Loucy (cell line): ENCODE data around the gene EEPD1.
A peak's percentile ranks its signal among the peaks of the same experiment; 100 is the strongest.

Experiments used
- H2AFZ ChIP-seq: fragments of 200-600 bp; sonication (generic); 2 replicates; pipeline ENCODE4 v1.6.0; 2016; ENCODE audit warnings: antibody characterized with exemption, mild to moderate bottlenecking, low read length, moderate library complexity
- H3F3A ChIP-seq: fragments of 200-600 bp; 2 replicates; pipeline ENCODE4 v1.6.0; 2016; ENCODE audit warnings: antibody characterized with exemption, low read depth, mild to moderate bottlenecking
- H3K27me3 ChIP-seq: fragments of 200-600 bp; sonication (generic); 2 replicates; pipeline ENCODE4 v1.6.1; 2014; ENCODE audit warnings: low read length, mild to moderate bottlenecking; ENCODE audit not compliant: insufficient read depth, poor library complexity, severe bottlenecking
- H3K36me3 ChIP-seq: fragments of 200-600 bp; sonication (generic); 2 replicates; pipeline ENCODE4 v1.6.1; 2016; ENCODE audit warnings: low read length; ENCODE audit not compliant: insufficient read depth
- H3K4me1 ChIP-seq: fragments of 200-600 bp; sonication (generic); 2 replicates; pipeline ENCODE4 v1.5.1; 2014; ENCODE audit warnings: low read length, mild to moderate bottlenecking; ENCODE audit not compliant: insufficient read depth, poor library complexity, severe bottlenecking
- H3K4me2 ChIP-seq: fragments of 200-600 bp; sonication (generic); 2 replicates; pipeline ENCODE4 v1.6.0; 2014; ENCODE audit warnings: antibody characterized with exemption, low read length, low read depth, mild to moderate bottlenecking; ENCODE audit not compliant: poor library complexity, severe bottlenecking
- H3K4me3 ChIP-seq: fragments of 200-600 bp; sonication (generic); 2 replicates; pipeline ENCODE4 v1.5.1; 2014; ENCODE audit warnings: low read length, mild to moderate bottlenecking, mixed read lengths; ENCODE audit not compliant: poor library complexity, severe bottlenecking
- H3K79me2 ChIP-seq: fragments of 200-600 bp; sonication (generic); 2 replicates; pipeline ENCODE4 v1.6.1; 2014; ENCODE audit warnings: low read length; ENCODE audit not compliant: insufficient read depth
- H3K9ac ChIP-seq: fragments of 200-600 bp; sonication (generic); 2 replicates; pipeline ENCODE4 v1.6.0; 2014; ENCODE audit warnings: mild to moderate bottlenecking, low read depth, low read length, moderate library complexity; ENCODE audit not compliant: poor library complexity, severe bottlenecking
- H3K9me2 ChIP-seq: fragments of 200-600 bp; sonication (generic); replicated peaks from 2 replicates; pipeline ENCODE4 v1.6.1; 2016; ENCODE audit warnings: low read depth, low read length, mixed read lengths
- H3K9me3 ChIP-seq: fragments of 200-600 bp; sonication (generic); 2 replicates; pipeline ENCODE4 v1.6.1; 2014; ENCODE audit warnings: mild to moderate bottlenecking, antibody characterized with exemption, low read length, low read depth; ENCODE audit not compliant: insufficient read depth
- H4K20me1 ChIP-seq: fragments of 200-600 bp; sonication (generic); 2 replicates; pipeline ENCODE4 v1.6.0; 2014; ENCODE audit warnings: antibody characterized with exemption, low read length, mild to moderate bottlenecking; ENCODE audit not compliant: insufficient read depth, poor library complexity, severe bottlenecking
- CTCF ChIP-seq: fragments of 200-600 bp; sonication (generic); conservative IDR thresholded peaks from 2 replicates; pipeline ENCODE4 v1.5.1; 2014; ENCODE audit warnings: mild to moderate bottlenecking, antibody characterized with exemption, low read length
- EZH2phosphoT487 ChIP-seq: fragments of 200-600 bp; IDR thresholded peaks from 2 replicates; pipeline ENCODE4 v1.6.1; 2018; ENCODE audit warnings: antibody characterized with exemption, mild to moderate bottlenecking, moderate library complexity, borderline replicate concordance

EEPD1 gene

GRCh38 chr7:36204929-36205635, 52.0 kb downstream of the EEPD1 start:
- H3K4me3 ChIP-seq, result no peak overlapping the region
- peak overlapping the region; percentile 66 for H3K4me2 ChIP-seq
- H2AFZ ChIP-seq, result no peak overlapping the region
- H3K27me3 ChIP-seq, result no peaks in the 10 kb centered on the region
- H3F3A ChIP-seq, result peaks cover 6% of the 10 kb centered on the region; the same call in 1 of the 2 replicates
- no peaks in the 10 kb centered on the region for H3K9me2 ChIP-seq
- TF ChIP-seq EZH2phosphoT487 (no peak), CTCF (no peak)
- H3K4me1 ChIP-seq, result peaks cover 81% of the 10 kb centered on the region
- H3K79me2 ChIP-seq, result no peaks in the 10 kb centered on the region
- H3K9ac ChIP-seq, result no peak overlapping the region
- no peaks in the 10 kb centered on the region for H3K9me3 ChIP-seq
- H4K20me1 ChIP-seq, result no peaks in the 10 kb centered on the region
- no peaks in the 10 kb centered on the region for H3K36me3 ChIP-seq

- H2AFZ ChIP-seq, result no peak overlapping the region
- TF ChIP-seq EZH2phosphoT487 (no peak), CTCF (no peak)
- H3K9me2 ChIP-seq, result no peaks in the 10 kb centered on the region
- H3K4me2 ChIP-seq, result no peak overlapping the region
- no peaks in the 10 kb centered on the region for H3K27me3 ChIP-seq
- no peaks in the 10 kb centered on the region for H3K79me2 ChIP-seq
- H3K4me3 ChIP-seq, result no peak overlapping the region
- peaks cover 84% of the 10 kb centered on the region for H3K4me1 ChIP-seq
- H4K20me1 ChIP-seq, result no peaks in the 10 kb centered on the region
- H3K9me3 ChIP-seq, result no peaks in the 10 kb centered on the region
- peaks cover 6% of the 10 kb centered on the region; the same call in 1 of the 2 replicates for H3F3A ChIP-seq
- no peak overlapping the region for H3K9ac ChIP-seq
- H3K36me3 ChIP-seq, result no peaks in the 10 kb centered on the region
These were observed 52.7 kb downstream of the EEPD1 start for GRCh38 chr7:36205803-36206202.

- Histone ChIP-seq H3K4me2 (peak overlapping the region; percentile 53), H3F3A (peaks cover 4% of the 10 kb centered on the region; the same call in 1 of the 2 replicates), H3K9ac (peak overlapping the region; percentile 44), H2AFZ (no peak overlapping the region), H3K9me2 (no peaks in the 10 kb centered on the region), H3K79me2 (no peaks in the 10 kb centered on the region), H3K9me3 (no peaks in the 10 kb centered on the region), H4K20me1 (no peaks in the 10 kb centered on the region), H3K4me3 (no peak overlapping the region), H3K27me3 (no peaks in the 10 kb centered on the region), H3K4me1 (peaks cover 73% of the 10 kb centered on the region), H3K36me3 (no peaks in the 10 kb centered on the region)
- TF ChIP-seq CTCF (peak; percentile 18), EZH2phosphoT487 (no peak)
These were observed 54.6 kb downstream of the EEPD1 start for GRCh38 chr7:36207451-36208291.
